HG03196 (cell line): Measurements from ENCODE around the gene CST4.
"Not testable (repeated sequence)": the region's sequence is repeated elsewhere in the genome, so short reads cannot be mapped to it uniquely, and the experiment has no call there.

Experiments
- ATAC-seq: cut with Tn5 transposase; IDR thresholded peaks from one replicate; pipeline ENCODE4 v1.9.1; 2021; ENCODE audit not compliant: unreplicated experiment

The CST4 gene

DNA sequence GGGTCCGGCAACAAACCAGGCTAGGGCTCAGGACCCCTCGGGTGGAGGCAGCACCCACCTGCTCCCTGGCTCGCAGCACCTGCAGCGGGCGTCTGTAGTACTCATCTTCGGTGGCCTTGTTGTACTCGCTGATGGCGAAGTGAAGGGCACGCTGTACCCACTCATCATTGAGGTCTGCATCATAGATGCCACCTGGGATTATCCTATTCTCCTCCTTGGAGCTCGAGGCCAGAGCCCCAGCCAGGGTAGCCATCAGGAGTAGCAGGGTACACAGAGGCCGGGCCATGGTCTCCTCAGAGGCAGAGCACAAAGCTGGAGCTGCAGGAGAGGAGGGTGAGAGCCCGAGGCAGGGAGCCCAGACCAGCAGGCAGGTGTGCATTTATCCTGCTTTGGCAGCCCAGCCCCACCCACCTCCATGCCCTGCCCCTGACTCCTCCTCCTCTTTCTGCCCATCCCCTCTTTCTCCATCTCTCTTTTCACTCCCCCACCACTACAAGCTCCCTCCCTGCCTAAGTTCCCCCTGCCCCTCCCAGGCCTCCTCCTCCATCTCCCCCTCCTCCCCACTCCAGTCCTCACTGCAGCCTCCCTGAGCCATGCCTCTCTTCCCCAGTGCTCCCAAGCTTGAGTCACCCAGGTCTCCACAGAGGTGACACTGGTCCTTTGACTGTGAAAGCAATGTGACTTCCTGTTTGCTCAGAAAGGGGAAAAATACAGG, at the start of gene CST4:
Gene CST4, minus strand, starts transcription at position 355 of the 715 bp plus-strand sequence. Its CDS starts 69 bp downstream, at position 286.
- not testable (repeated sequence) for ATAC-seq

DNA sequence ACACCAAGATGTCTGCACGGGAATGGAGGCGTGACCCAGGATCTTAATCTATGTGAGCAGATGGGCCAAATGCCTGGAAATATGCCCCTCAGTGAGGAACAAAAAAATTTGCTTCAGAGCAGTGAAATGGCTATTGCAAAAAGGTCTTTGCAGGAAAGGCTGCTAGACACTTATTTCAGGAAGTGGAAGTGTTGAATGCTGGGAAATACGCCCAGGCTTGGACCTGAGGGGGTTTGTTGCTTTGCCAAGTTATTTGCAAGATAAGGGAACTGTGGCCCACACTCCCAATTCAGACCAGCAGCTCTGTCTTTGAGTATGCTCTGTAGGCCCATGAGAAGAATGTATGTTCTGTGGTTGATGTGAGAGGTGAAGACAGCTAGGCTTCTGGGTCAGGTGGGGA, 46.6 kb upstream of the CST4 start:
- ATAC-seq: not testable (repeated sequence)

DNA sequence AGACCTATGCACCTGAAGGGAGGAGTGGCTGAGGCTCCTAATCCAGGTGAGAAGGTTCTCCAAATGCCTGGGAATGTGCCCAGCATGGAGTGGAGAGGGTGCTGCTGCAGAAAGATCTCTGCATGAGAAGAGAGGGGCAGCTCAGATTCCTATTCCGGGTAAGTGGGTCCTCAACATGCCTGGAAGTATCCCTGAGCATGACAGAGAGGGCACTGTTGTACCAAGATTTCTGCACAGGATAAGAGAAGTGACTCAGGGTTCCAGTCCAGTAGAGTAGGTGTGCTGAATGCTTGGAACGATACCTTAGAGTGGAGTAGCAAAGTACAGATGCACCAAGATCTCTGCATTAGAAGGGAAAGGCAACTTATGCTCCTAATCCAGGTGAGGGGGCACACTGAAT, 46.1 kb upstream of the CST4 start:
- ATAC-seq: not testable (repeated sequence)

- ATAC-seq: not testable (repeated sequence)
Measured at GRCh38 chr20:23734440-23734839, 45.6 kb upstream of the CST4 start.

- no peak for ATAC-seq
Measured at GRCh38 chr20:23727016-23727415, 38.2 kb upstream of the CST4 start.

DNA sequence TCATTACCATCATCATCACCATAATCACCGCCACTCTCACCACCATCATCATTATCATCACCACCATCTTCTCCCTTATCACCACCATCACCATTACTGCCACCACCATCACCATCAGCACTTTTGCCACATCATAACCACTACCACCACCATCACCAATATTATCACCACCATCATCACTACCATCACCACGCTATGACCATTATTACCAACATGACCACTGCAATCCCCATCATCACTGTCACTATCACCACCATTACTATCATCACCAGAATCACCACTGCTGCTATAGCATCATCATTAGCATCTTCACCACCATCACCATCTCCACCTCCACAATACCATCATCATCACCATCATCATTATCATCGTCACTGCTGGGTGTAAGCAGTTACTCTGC, 36.3 kb upstream of the CST4 start:
- no peak for ATAC-seq

DNA sequence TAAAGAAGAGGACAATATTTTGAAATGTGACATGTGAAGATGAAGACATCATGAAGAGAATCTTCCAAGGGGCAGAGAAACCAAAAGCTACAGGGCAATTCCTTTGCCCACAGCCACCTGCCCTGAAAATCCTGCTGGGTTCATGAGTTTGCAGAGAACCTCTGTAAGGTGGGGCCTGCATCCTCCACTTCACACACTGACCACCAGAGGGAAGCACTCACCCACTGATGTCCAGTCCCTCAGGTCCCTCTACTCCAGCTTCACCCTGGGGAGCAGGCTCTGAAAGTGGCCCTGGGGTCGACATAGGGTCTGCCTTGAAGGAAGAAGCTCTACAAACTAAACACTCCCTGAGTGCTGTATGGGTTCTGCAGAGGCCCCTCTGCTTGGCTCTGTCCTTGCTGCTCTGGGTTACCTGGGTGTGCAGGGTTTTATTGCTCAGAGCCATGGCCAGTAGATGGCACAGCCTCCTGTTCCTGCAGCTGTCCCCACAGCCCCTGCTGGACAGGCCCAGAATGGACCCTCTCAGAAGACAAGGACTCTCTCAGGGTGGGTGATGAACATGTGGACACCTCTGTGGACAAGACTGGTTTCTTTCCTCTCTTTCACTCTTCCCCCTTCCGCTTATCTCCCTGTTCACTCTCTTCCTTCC, 34.9 kb upstream of the CST4 start:
- not testable (repeated sequence) for ATAC-seq

- not testable (repeated sequence) for ATAC-seq
Measured at GRCh38 chr20:23722851-23723250, 34.0 kb upstream of the CST4 start.

DNA sequence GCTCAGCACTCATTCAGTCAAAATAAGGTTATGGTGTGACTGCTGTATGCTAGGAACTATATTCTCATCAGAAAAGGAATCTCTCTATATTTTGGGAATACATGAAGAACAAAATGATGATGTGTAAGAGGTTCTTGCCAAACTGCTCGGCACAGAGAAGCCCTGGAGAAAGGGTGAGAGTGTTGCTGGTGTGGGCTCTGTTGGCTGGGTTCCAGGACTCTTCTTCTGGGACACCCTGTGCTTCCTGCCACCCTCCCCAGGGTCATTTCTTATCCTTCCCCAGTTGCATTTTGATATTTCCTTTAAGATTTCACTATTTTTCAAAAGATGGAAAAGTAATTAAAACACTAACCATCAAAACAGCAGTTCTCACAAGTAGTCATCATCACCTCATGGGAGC, 33.1 kb upstream of the CST4 start:
- ATAC-seq: no peak

DNA sequence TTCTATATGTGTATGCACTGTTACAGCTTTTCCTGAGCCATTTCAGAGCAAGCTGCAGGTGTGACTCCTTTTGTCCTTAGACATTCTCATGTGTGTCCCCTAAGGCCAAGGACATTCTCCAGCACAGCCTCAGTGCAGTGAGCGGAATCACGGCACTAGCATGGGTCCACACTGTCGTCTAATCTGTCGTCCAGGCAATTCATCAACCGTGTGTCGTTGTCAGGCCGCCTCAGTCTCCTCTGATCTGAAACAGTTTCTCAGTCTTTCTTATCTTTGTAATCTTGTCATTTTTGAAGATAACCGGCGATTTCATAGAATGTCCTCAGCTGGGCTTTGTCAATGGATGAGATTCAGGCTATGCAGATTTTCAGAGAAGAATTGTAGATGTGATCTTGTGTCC, 30.5 kb upstream of the CST4 start:
- not testable (repeated sequence) for ATAC-seq

DNA sequence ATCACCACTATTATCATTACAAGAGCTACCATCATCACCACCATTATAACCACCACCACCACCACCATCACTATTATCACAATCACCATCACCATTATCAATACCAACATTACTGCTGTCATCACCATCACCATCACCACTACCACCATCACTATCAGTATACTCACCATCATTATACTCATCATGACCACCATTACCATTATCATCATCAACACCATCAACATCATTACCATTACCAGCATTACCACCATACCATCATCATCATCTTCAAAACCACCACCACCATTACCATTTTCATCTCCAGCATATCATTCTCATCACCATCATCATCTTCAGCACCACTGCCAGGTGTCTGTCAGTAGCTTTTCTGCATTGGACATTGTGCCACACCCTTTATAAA, 22.9 kb upstream of the CST4 start:
- not testable (repeated sequence) for ATAC-seq

DNA sequence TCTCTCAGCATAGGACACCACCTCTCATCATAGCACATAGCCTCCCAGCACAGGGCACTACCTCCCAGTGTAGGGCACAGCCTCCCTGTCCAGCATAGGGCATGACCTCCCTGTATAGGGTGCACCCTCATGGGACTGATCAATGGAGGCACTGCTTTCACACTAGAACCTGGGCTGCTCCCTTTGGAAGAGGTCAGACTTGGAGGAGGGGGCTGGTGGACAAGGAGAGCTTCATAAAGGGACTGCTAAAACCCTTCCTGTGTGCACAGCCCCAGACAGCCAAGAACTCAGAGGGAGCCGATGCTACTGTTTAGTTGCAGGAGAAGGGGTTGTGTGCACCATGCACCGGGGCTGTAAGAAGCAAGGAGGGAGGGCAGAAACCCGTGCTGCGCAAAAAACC, 21.9 kb upstream of the CST4 start:
- ATAC-seq: no peak

DNA sequence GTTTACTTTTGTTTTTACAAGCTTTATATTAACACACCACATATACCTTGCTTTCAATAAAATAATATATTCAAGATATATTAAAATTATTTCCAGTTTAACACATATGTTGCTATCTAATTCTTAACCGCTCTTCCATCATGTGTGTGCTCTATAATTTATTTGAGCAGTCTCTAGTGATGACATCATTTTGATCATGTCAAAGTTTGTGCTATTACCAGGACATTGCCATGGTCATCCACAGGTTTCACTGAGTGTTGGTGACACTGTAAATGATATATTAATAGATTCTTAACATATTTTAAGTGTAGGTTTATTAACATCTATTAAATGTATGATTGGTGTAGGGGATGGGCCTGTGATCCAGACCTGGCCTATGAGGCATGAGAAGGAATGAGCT, 17.1 kb upstream of the CST4 start:
- ATAC-seq: no peak

- no peak for ATAC-seq
Measured at GRCh38 chr20:23702021-23702420, 13.2 kb upstream of the CST4 start.

DNA sequence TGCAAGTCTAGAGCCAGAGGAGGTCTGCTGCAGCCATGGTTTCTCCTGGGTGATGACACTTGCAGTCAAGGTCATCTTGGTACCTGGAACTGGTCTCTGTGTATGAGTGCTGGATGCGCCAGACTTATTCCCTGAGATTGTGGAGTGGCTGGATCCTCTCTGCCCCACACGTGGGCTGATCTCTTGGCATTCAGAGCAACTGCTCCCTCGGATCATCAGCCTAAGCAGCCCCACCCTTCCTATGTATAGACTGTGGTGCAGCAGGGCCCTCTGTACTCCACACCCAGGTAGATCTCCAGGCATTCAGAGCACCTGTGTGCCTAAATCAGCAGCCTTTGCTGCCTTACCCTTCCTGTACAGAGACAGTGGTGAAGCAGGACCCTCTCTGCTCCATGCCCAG, 12.1 kb upstream of the CST4 start:
- ATAC-seq: no peak

DNA sequence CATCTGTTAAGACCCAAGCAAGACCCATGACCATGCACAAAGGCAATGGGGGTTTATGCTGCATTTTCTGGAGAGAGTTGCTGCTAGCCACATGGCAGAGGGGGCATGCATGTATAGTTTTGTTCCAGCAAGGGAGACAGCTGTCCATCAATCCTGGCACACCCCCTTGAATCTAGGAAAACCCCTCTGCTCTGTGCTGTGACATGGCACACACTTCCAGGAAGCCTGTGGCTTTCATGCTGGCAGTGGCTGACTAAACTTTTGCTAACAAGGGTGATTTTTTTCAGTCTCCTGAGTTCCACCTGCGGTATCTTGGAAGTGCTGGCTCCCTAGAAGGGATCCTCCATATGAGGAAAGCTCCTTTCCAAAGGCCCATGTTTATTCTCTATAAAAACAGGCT, 9.1 kb upstream of the CST4 start:
- no peak for ATAC-seq

GRCh38 chr20:23695068-23695395, 6.2 kb upstream of the CST4 start:
- ATAC-seq: not testable (repeated sequence)

DNA sequence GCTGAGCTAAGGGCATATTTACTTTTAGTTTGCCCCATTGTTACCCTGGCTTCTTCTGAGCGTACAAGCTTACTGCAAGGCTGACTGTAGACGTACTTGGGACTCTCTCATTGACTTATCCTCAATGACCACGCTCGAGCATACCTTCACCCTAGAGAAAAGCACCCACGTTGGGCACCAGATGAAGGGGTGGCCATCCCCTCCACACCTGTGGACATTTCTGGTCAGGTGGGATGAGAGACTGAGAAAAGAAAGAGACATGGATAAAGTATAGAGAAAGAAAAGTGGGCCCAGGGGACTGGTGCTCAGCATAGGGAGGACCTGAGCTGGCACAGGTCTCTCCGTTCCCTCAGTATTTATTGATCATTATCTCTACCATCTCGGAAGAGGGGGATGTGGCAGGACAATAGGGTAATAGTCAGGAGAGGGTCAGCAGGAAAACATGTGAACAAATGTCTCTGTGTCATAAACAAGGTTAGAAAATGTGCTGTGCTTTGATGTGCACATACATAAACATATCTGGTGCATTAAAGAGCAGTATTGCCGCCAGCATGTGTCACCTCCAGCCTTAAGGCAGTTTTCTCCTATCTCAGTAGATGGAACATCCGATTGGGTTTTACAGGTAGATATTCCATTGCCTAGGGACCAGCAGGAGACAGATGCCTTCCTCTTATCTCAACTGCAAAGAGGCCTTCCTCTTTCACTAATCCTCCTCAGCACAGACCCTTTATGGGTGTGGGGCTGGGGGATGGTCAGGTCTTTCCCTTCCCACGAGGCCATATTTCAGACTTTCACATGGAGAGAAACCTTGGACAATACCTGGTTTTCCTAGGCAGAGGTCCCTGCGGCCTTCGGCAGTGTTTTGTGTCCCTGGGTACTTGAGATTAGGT, 5.6 kb upstream of the CST4 start:
- not testable (repeated sequence) for ATAC-seq

- ATAC-seq: not testable (repeated sequence)
Measured at GRCh38 chr20:23692725-23693619, 4.1 kb upstream of the CST4 start.

DNA sequence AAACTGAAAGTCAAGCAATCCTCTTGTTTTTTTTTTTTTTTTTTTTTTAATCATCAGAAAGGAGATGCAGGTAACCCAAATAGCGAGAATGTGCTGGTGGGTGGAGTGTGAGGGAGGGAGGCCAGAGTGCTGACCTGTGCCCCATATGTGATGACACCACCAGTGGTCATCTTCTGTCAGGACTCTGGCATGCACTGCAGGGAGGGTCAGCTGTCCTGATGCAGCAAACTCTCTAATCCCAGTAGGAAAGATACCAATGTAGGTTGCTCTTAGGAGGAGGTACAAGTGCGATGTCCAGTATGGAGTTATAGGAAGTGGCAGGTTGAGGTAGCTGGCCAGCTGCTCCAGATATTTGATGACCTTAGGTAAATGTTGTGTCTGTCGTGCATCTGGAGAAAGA, 2.8 kb upstream of the CST4 start:
- no peak for ATAC-seq

DNA sequence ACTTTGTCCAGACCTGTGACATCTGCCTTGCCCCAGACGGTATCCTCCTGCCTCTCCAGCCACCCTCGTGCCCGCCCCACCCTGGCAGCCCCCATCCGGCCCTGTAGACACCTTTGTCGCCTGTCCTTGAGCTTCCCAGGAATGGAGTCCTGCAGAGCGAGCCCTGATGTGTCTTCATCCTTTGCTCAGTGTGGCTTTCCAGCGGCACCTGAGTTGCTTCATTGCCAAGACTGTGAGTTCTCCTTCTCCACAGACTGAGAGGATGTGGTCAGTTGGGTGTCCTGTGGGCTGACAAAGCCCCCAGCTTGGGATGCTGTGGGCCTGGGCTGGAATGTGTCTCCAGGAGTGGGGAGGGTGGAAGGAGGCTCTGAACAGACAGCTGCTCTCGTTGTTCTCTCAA, 1.7 kb upstream of the CST4 start:
- no peak for ATAC-seq
